SH-SY5Y (cell line): ENCODE data around the gene ILRUN.

ENCODE experiments used
- GATA2 ChIP-seq: IDR thresholded peaks from 2 replicates; pipeline ENCODE4 v1.6.1; 2011; ENCODE audit warnings: mild to moderate bottlenecking, low read depth, low read length
- GATA3 ChIP-seq: IDR thresholded peaks from 2 replicates; pipeline ENCODE4 v1.6.1; 2011; ENCODE audit warnings: low read depth, mild to moderate bottlenecking, low read length, moderate library complexity

DNA sequence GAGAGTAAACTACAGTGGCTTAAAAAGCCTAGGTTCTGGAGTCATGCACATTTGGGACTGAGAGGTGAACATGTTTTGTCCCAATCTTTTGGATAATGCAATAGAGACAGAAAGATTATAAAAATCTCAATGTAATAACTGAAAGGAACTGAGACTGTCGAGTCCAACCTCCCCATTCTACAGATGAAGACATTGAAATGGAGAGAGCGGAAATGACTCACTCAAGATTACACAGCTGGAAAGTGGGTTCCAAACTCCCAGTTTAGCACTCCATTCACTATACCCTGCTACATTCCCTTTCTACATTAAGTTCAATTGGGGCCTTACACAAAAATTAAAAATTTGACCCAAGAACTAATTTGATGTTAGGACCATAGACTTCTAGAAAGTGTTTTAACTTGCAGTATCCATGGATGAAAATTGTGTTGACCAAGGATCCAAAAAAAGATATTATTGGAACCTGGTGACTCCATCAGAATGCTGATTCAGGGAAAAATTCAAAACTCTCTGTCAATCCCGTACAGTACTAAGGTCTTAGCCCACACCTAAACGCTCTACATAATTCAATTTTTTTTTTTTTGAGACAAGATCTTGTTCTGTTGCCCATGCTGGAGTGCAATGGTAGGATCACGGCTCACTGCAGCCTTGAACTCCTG lies 1.5 kb upstream of the ILRUN start:
- TF ChIP-seq GATA2 (no peak), GATA3 (no peak)
